Measurements from ENCODE around the gene FAM89A. TPM values are rescaled to one million over a fixed set of nuclear protein-coding genes. Genes with fewer than 3 reads are reported as not detected.
"Not testable (repeated sequence)": the region's sequence is repeated elsewhere in the genome, so short reads cannot be mapped to it uniquely, and the experiment has no call there.

Gene FAM89A
- total RNA-seq, 1 donor from 2014 or later, result 14.1 TPM

GRCh38 chr1:231011360-231011759, 28.7 kb downstream of the FAM89A start:
- Histone ChIP-seq H3K27me3 (ENCODE audit: control insufficient read depth in 3 of 3, insufficient read depth in 3 of 3, low read length in 3 of 3) (no peaks in the 10 kb centered on the region), H3K9me3 (ENCODE audit: control insufficient read depth in 3 of 3, low read length in 3 of 3) (peaks cover 0 to 3% (median 0%) of the 10 kb centered on the region in 3 donors), H3K9ac (ENCODE audit: low read depth in 1 of 3, low read length in 3 of 3) (no peak overlapping the region), H3K4me3 (ENCODE audit: low read length in 3 of 3) (no peak overlapping the region), H3K4me1 (ENCODE audit: control insufficient read depth in 3 of 3, insufficient read depth in 3 of 3, low read length in 3 of 3) (no peaks in the 10 kb centered on the region), H3K27ac (ENCODE audit: low read depth, low read length) (no peak overlapping the region), H3K36me3 (ENCODE audit: control insufficient read depth in 3 of 3, insufficient read depth in 3 of 3, low read length in 3 of 3) (no peaks in the 10 kb centered on the region)

- not testable (repeated sequence) for H3K4me1 ChIP-seq (ENCODE audit: control insufficient read depth in 3 of 3, insufficient read depth in 3 of 3, low read length in 3 of 3); H3K27me3 ChIP-seq (ENCODE audit: control insufficient read depth in 3 of 3, insufficient read depth in 3 of 3, low read length in 3 of 3); H3K27ac ChIP-seq (ENCODE audit: low read depth, low read length); H3K4me3 ChIP-seq (ENCODE audit: low read length in 3 of 3); H3K36me3 ChIP-seq (ENCODE audit: control insufficient read depth in 3 of 3, insufficient read depth in 3 of 3, low read length in 3 of 3); H3K9ac ChIP-seq (ENCODE audit: low read depth in 1 of 3, low read length in 3 of 3); H3K9me3 ChIP-seq (ENCODE audit: control insufficient read depth in 3 of 3, low read length in 3 of 3)
Observed at GRCh38 chr1:231007535-231007934, 32.5 kb downstream of the FAM89A start.

- Histone ChIP-seq H3K9me3 (ENCODE audit: control insufficient read depth in 3 of 3, low read length in 3 of 3) (peaks cover 0 to 3% (median 3%) of the 10 kb centered on the region in 3 donors), H3K9ac (ENCODE audit: low read depth in 1 of 3, low read length in 3 of 3) (no peak overlapping the region), H3K27me3 (ENCODE audit: control insufficient read depth in 3 of 3, insufficient read depth in 3 of 3, low read length in 3 of 3) (no peaks in the 10 kb centered on the region), H3K4me1 (ENCODE audit: control insufficient read depth in 3 of 3, insufficient read depth in 3 of 3, low read length in 3 of 3) (no peaks in the 10 kb centered on the region), H3K36me3 (ENCODE audit: control insufficient read depth in 3 of 3, insufficient read depth in 3 of 3, low read length in 3 of 3) (peaks cover 35 to 43% (median 40%) of the 10 kb centered on the region in 3 donors), H3K4me3 (ENCODE audit: low read length in 3 of 3) (no peak overlapping the region), H3K27ac (ENCODE audit: low read depth, low read length) (no peak overlapping the region)
Observed at GRCh38 chr1:231001892-231002291, 38.2 kb downstream of the FAM89A start.

- Histone ChIP-seq H3K4me3 (ENCODE audit: low read length in 3 of 3) (no peak overlapping the region), H3K36me3 (ENCODE audit: control insufficient read depth in 3 of 3, insufficient read depth in 3 of 3, low read length in 3 of 3) (peaks cover 41 to 55% (median 51%) of the 10 kb centered on the region in 3 donors), H3K27me3 (ENCODE audit: control insufficient read depth in 3 of 3, insufficient read depth in 3 of 3, low read length in 3 of 3) (no peaks in the 10 kb centered on the region), H3K9ac (ENCODE audit: low read depth in 1 of 3, low read length in 3 of 3) (no peak overlapping the region), H3K27ac (ENCODE audit: low read depth, low read length) (no peak overlapping the region), H3K4me1 (ENCODE audit: control insufficient read depth in 3 of 3, insufficient read depth in 3 of 3, low read length in 3 of 3) (no peaks in the 10 kb centered on the region), H3K9me3 (ENCODE audit: control insufficient read depth in 3 of 3, low read length in 3 of 3) (peaks cover 0 to 3% (median 3%) of the 10 kb centered on the region in 3 donors)
Observed at GRCh38 chr1:231000639-231001038, 39.4 kb downstream of the FAM89A start.

- Histone ChIP-seq H3K4me1 (ENCODE audit: control insufficient read depth in 3 of 3, insufficient read depth in 3 of 3, low read length in 3 of 3) (no peaks in the 10 kb centered on the region), H3K27me3 (ENCODE audit: control insufficient read depth in 3 of 3, insufficient read depth in 3 of 3, low read length in 3 of 3) (no peaks in the 10 kb centered on the region), H3K9ac (ENCODE audit: low read depth in 1 of 3, low read length in 3 of 3) (no peak overlapping the region), H3K36me3 (ENCODE audit: control insufficient read depth in 3 of 3, insufficient read depth in 3 of 3, low read length in 3 of 3) (peaks cover 41 to 59% (median 53%) of the 10 kb centered on the region in 3 donors), H3K4me3 (ENCODE audit: low read length in 3 of 3) (no peak overlapping the region), H3K27ac (ENCODE audit: low read depth, low read length) (no peak overlapping the region), H3K9me3 (ENCODE audit: control insufficient read depth in 3 of 3, low read length in 3 of 3) (peaks cover 0 to 3% (median 3%) of the 10 kb centered on the region in 3 donors)
Observed at GRCh38 chr1:231000201-231000600, 39.9 kb downstream of the FAM89A start.

- Histone ChIP-seq H3K9me3 (ENCODE audit: control insufficient read depth in 3 of 3, low read length in 3 of 3) (no peaks in the 10 kb centered on the region), H3K4me3 (ENCODE audit: low read length in 3 of 3) (no peak overlapping the region), H3K4me1 (ENCODE audit: control insufficient read depth in 3 of 3, insufficient read depth in 3 of 3, low read length in 3 of 3) (no peaks in the 10 kb centered on the region), H3K27me3 (ENCODE audit: control insufficient read depth in 3 of 3, insufficient read depth in 3 of 3, low read length in 3 of 3) (no peaks in the 10 kb centered on the region), H3K36me3 (ENCODE audit: control insufficient read depth in 3 of 3, insufficient read depth in 3 of 3, low read length in 3 of 3) (peaks cover 43 to 68% (median 57%) of the 10 kb centered on the region in 3 donors), H3K9ac (ENCODE audit: low read depth in 1 of 3, low read length in 3 of 3) (no peak overlapping the region), H3K27ac (ENCODE audit: low read depth, low read length) (no peak overlapping the region)
Observed at GRCh38 chr1:230994860-230995259, 45.2 kb downstream of the FAM89A start.

GRCh38 chr1:230992100-230992774, 47.8 kb downstream of the FAM89A start:
- H3K27ac ChIP-seq (ENCODE audit: low read depth, low read length), result no peak overlapping the region
- H3K4me1 ChIP-seq (ENCODE audit: control insufficient read depth in 3 of 3, insufficient read depth in 3 of 3, low read length in 3 of 3), result no peaks in the 10 kb centered on the region
- H3K27me3 ChIP-seq (ENCODE audit: control insufficient read depth in 3 of 3, insufficient read depth in 3 of 3, low read length in 3 of 3), result no peaks in the 10 kb centered on the region
- H3K36me3 ChIP-seq (ENCODE audit: control insufficient read depth in 3 of 3, insufficient read depth in 3 of 3, low read length in 3 of 3), result peaks cover 18 to 45% (median 33%) of the 10 kb centered on the region in 3 donors
- H3K9me3 ChIP-seq (ENCODE audit: control insufficient read depth in 3 of 3, low read length in 3 of 3), result no peaks in the 10 kb centered on the region
- H3K4me3 ChIP-seq (ENCODE audit: low read length in 3 of 3), result no peak overlapping the region
- H3K9ac ChIP-seq (ENCODE audit: low read depth in 1 of 3, low read length in 3 of 3), result no peak overlapping the region

GRCh38 chr1:230987448-230987847, 52.6 kb downstream of the FAM89A start:
- H3K4me3 ChIP-seq (ENCODE audit: low read length in 3 of 3), result no peak overlapping the region

GRCh38 chr1:230986976-230987375, 53.1 kb downstream of the FAM89A start:
- Histone ChIP-seq H3K4me1 (ENCODE audit: control insufficient read depth in 3 of 3, insufficient read depth in 3 of 3, low read length in 3 of 3) (no peaks in the 10 kb centered on the region), H3K36me3 (ENCODE audit: control insufficient read depth in 3 of 3, insufficient read depth in 3 of 3, low read length in 3 of 3) (peaks cover 6 to 17% (median 11%) of the 10 kb centered on the region in 3 donors), H3K27ac (ENCODE audit: low read depth, low read length) (no peak overlapping the region), H3K27me3 (ENCODE audit: control insufficient read depth in 3 of 3, insufficient read depth in 3 of 3, low read length in 3 of 3) (no peaks in the 10 kb centered on the region), H3K4me3 (ENCODE audit: low read length in 3 of 3) (no peak overlapping the region), H3K9me3 (ENCODE audit: control insufficient read depth in 3 of 3, low read length in 3 of 3) (no peaks in the 10 kb centered on the region), H3K9ac (ENCODE audit: low read depth in 1 of 3, low read length in 3 of 3) (no peak overlapping the region)

More at GRCh38 chr1:230987448-230987847, 52.6 kb downstream of the FAM89A start:
- no peaks in the 10 kb centered on the region for H3K4me1 ChIP-seq (ENCODE audit: control insufficient read depth in 3 of 3, insufficient read depth in 3 of 3, low read length in 3 of 3)
- H3K9ac ChIP-seq (ENCODE audit: low read depth in 1 of 3, low read length in 3 of 3), result no peak overlapping the region
- H3K27me3 ChIP-seq (ENCODE audit: control insufficient read depth in 3 of 3, insufficient read depth in 3 of 3, low read length in 3 of 3), result no peaks in the 10 kb centered on the region
- H3K36me3 ChIP-seq (ENCODE audit: control insufficient read depth in 3 of 3, insufficient read depth in 3 of 3, low read length in 3 of 3), result peaks cover 9 to 19% (median 16%) of the 10 kb centered on the region in 3 donors
- no peak overlapping the region for H3K27ac ChIP-seq (ENCODE audit: low read depth, low read length)
- no peaks in the 10 kb centered on the region for H3K9me3 ChIP-seq (ENCODE audit: control insufficient read depth in 3 of 3, low read length in 3 of 3)

- H3K9me3 ChIP-seq (ENCODE audit: control insufficient read depth in 3 of 3, low read length in 3 of 3), result no peaks in the 10 kb centered on the region
- H3K27ac ChIP-seq (ENCODE audit: low read depth, low read length), result no peak overlapping the region
- no peak overlapping the region for H3K9ac ChIP-seq (ENCODE audit: low read depth in 1 of 3, low read length in 3 of 3)
- H3K4me3 ChIP-seq (ENCODE audit: low read length in 3 of 3), result no peak overlapping the region
- H3K27me3 ChIP-seq (ENCODE audit: control insufficient read depth in 3 of 3, insufficient read depth in 3 of 3, low read length in 3 of 3), result no peaks in the 10 kb centered on the region
- H3K4me1 ChIP-seq (ENCODE audit: control insufficient read depth in 3 of 3, insufficient read depth in 3 of 3, low read length in 3 of 3), result no peaks in the 10 kb centered on the region
- H3K36me3 ChIP-seq (ENCODE audit: control insufficient read depth in 3 of 3, insufficient read depth in 3 of 3, low read length in 3 of 3), result peaks cover 0 to 11% (median 6%) of the 10 kb centered on the region in 3 donors
Observed at GRCh38 chr1:230985711-230986110, 54.3 kb downstream of the FAM89A start.
